Lower lobe of right lung (tissue), 2 donors: Measurements from ENCODE around the gene PPM1D. TPM values are rescaled to one million over a fixed set of nuclear protein-coding genes. Genes with fewer than 3 reads are reported as not detected.
A peak's percentile ranks its signal among the peaks of the same experiment; 100 is the strongest.
"Not testable (repeated sequence)": the region's sequence is repeated elsewhere in the genome, so short reads cannot be mapped to it uniquely, and the experiment has no call there.

ENCODE experiments used
- ATAC-seq, 2 donors: fragments of 200-7000 bp; cut with Tn5 transposase; one replicate each; pipeline ENCODE4 v1.9.1; 2020 to 2022; ENCODE audit warnings: mild to moderate bottlenecking in 2 of 2, moderate library complexity in 2 of 2
- DNase-seq: peaks from one replicate; pipeline ENCODE4 v3.0.0-alpha.2; 2020
- H3K27ac ChIP-seq: fragments of 200-600 bp; one replicate; pipeline ENCODE4 v1.8.0; 2022
- H3K27me3 ChIP-seq: fragments of 200-600 bp; one replicate; pipeline ENCODE4 v1.8.0; 2022; ENCODE audit warnings: low read depth
- H3K36me3 ChIP-seq: fragments of 200-600 bp; one replicate; pipeline ENCODE4 v1.8.0; 2022; ENCODE audit warnings: mild to moderate bottlenecking
- H3K4me1 ChIP-seq: fragments of 200-600 bp; one replicate; pipeline ENCODE4 v1.8.0; 2022
- H3K4me3 ChIP-seq: fragments of 200-600 bp; one replicate; pipeline ENCODE4 v1.8.0; 2022; ENCODE audit warnings: mild to moderate bottlenecking
- H3K9me3 ChIP-seq: fragments of 200-600 bp; one replicate; pipeline ENCODE4 v1.8.0; 2022
- CTCF ChIP-seq: fragments of 200-600 bp; IDR thresholded peaks from one replicate; pipeline ENCODE4 v1.8.0; 2022; ENCODE audit warnings: antibody characterized with exemption, mild to moderate bottlenecking
- intact Hi-C: fragments of 100-400 bp; cut with DNase I; formaldehyde crosslinking; loops from one replicate; pipeline ENCODE4 v1.11.0; 2022
- long read RNA-seq: library from polyadenylated mRNA; unstranded; transcript quantifications from one replicate; pipeline ENCODE4 v2.0.0, GENCODE V29; 2021
- total RNA-seq: library from RNA; stranded (reverse); fragmentation: NEBNext Ultra II Directional; extraction: Animal tissue kit (Norgen Biotek cat#: 25700); gene quantifications from one replicate; pipeline ENCODE4 v1.2.1, GENCODE V29; 2021
- donor health status: DM: no; HTN: yes; CAD: no; lungs with severe emphysema.

The PPM1D gene
- total RNA-seq: 21.3 TPM
- long read RNA-seq, full-length matches to known transcripts: 44 of 57 reads
- long read RNA-seq, partial matches to known transcripts: 1 of 57 reads
- long read RNA-seq, other reads (novel, unspliced or antisense): 12 of 57 reads

GRCh38 chr17:60599620-60600489 is at the start of gene PPM1D:
PPM1D (plus strand) TSS chr17:60600193; CDS start chr17:60600415, 222 bp downstream.
- H3K4me3 ChIP-seq: peak within 1 kb of the TSS; percentile 95
- H3K9me3 ChIP-seq: no peaks in the 10 kb centered on the region
- ATAC-seq (peak; percentile 98), DNase-seq (peak; percentile 99)
- H3K27ac ChIP-seq: peak within 1 kb of the TSS; percentile 97
- peaks cover 38% of the 10 kb centered on the region for H3K4me1 ChIP-seq
- no peaks in the 10 kb centered on the region for H3K36me3 ChIP-seq
- intact Hi-C loops: no loop called here
- no peaks in the 10 kb centered on the region for H3K27me3 ChIP-seq
- no peak for TF ChIP-seq CTCF

- H3K27me3 ChIP-seq, DNase-seq, H3K27ac ChIP-seq, ATAC-seq, H3K4me1 ChIP-seq, H3K4me3 ChIP-seq, H3K9me3 ChIP-seq, H3K36me3 ChIP-seq, intact Hi-C loops: not testable (repeated sequence)
These were observed 47.7 kb upstream of the PPM1D start for GRCh38 chr17:60552255-60552654.

- Histone ChIP-seq H3K27me3 (no peaks in the 10 kb centered on the region), H3K4me3 (no peak overlapping the region), H3K27ac (no peak overlapping the region), H3K4me1 (no peaks in the 10 kb centered on the region), H3K36me3 (no peaks in the 10 kb centered on the region), H3K9me3 (peaks cover 7% of the 10 kb centered on the region)
- peak; percentile 75 for DNase-seq
- intact Hi-C loops: no loop called here
- peak; percentile 84 to 89 for ATAC-seq
- TF ChIP-seq CTCF: no peak
These were observed 45.6 kb upstream of the PPM1D start for GRCh38 chr17:60554377-60554788.

- no peak for DNase-seq
- intact Hi-C loops: no loop called here
- Histone ChIP-seq H3K36me3 (no peaks in the 10 kb centered on the region), H3K4me3 (no peak overlapping the region), H3K4me1 (no peaks in the 10 kb centered on the region), H3K27me3 (no peaks in the 10 kb centered on the region), H3K27ac (no peak overlapping the region), H3K9me3 (peaks cover 7% of the 10 kb centered on the region)
- ATAC-seq: no peak
- no peak for TF ChIP-seq CTCF
These were observed 44.2 kb upstream of the PPM1D start for GRCh38 chr17:60555786-60556185.

- no peak overlapping the region for H3K27ac ChIP-seq
- H3K9me3 ChIP-seq: peaks cover 7% of the 10 kb centered on the region
- no peak overlapping the region for H3K4me3 ChIP-seq
- no peak for ATAC-seq
- H3K4me1 ChIP-seq: no peaks in the 10 kb centered on the region
- TF ChIP-seq CTCF: no peak
- no peaks in the 10 kb centered on the region for H3K27me3 ChIP-seq
- no peaks in the 10 kb centered on the region for H3K36me3 ChIP-seq
- DNase-seq: no peak
- intact Hi-C loops: no loop called here
These were observed 42.2 kb upstream of the PPM1D start for GRCh38 chr17:60557805-60558204.

GRCh38 chr17:60559659-60559994 is 40.4 kb upstream of the PPM1D start:
- TF ChIP-seq CTCF: no peak
- no peak overlapping the region for H3K4me3 ChIP-seq
- H3K27me3 ChIP-seq: no peaks in the 10 kb centered on the region
- intact Hi-C loops: no loop called here
- H3K36me3 ChIP-seq: no peaks in the 10 kb centered on the region
- no peaks in the 10 kb centered on the region for H3K4me1 ChIP-seq
- no peak overlapping the region for H3K27ac ChIP-seq
- no peaks in the 10 kb centered on the region for H3K9me3 ChIP-seq
- DNase-seq: no peak
- ATAC-seq: peak; percentile 44 to 54
